OCI-LY1 (cell line): Measurements from ENCODE around the gene ACOT9.

Experiments
- CTCF ChIP-seq: fragments of 200-600 bp; sonication (generic), shearing (Covaris generic); IDR thresholded peaks from 2 replicates; pipeline ENCODE4 v1.5.1; 2017; ENCODE audit warnings: mild to moderate bottlenecking, antibody characterized with exemption, low read length, moderate library complexity, mixed read lengths
- EZH2 ChIP-seq: fragments of 200-600 bp; sonication (generic), shearing (Covaris generic); IDR thresholded peaks from 2 replicates; pipeline ENCODE4 v1.8.0; 2017; ENCODE audit warnings: borderline replicate concordance, mixed run types, mild to moderate bottlenecking, antibody characterized with exemption, low read length, moderate library complexity, mixed read lengths

GRCh38 chrX:23727206-23727605, 15.9 kb downstream of the ACOT9 start:
- TF ChIP-seq CTCF (no peak), EZH2 (no peak)
